NT2/D1 (cell line): Measurements from ENCODE around the gene NRXN3.

ENCODE experiments used
- SUZ12 ChIP-seq: IDR thresholded peaks from 2 replicates; pipeline ENCODE4 v1.6.1; 2011; ENCODE audit not compliant: insufficient read length, insufficient read depth; ENCODE audit errors: extremely low read depth
- YY1 ChIP-seq: IDR thresholded peaks from 2 replicates; pipeline ENCODE4 v1.6.1; 2011; ENCODE audit not compliant: insufficient read length, insufficient read depth

DNA sequence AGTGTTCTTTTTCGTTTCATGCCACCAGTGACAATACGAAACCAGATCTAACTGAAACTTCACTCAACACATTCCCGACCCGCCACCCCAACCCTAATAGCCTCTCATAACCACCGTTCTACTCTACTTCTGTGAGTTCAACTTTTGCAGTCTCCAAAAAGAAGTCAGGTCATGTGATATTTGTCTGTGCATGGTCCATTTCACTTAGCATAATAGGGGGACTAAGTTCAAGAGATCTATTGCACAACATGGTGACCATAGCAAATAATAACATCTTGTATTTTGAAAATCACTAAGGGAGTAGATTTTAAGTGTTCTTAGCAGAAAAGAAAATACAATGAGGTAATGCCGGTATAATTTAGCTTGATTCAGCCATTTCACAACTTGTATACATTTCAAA is 1664.7 kb downstream of the NRXN3 start:
- TF ChIP-seq YY1 = no peak
- no peak for TF ChIP-seq SUZ12
